A673 (cell line): ENCODE measurements around the gene PLTP.

ENCODE experiments used
- CTCF ChIP-seq: fragments of 300-800, 200-600 bp; sonication (generic); conservative IDR thresholded peaks from 2 replicates; pipeline ENCODE4 v1.5.1; 2017; ENCODE audit warnings: low read depth, mild to moderate bottlenecking, antibody characterized with exemption, low read length, moderate library complexity, mixed read lengths
- EZH2 ChIP-seq: fragments of 200-600 bp; sonication (generic); IDR thresholded peaks from 2 replicates; pipeline ENCODE4 v1.6.1; 2017; ENCODE audit warnings: borderline replicate concordance, low read depth, mild to moderate bottlenecking, mixed read lengths, antibody characterized with exemption, low read length; ENCODE audit not compliant: poor library complexity, severe bottlenecking

- TF ChIP-seq CTCF, result no peak
- TF ChIP-seq EZH2, result no peak
Observed at GRCh38 chr20:45938727-45939438, 26.9 kb upstream of the PLTP start.
